H9 (cell line): Measurements from ENCODE around the gene DNAH11. TPM values are rescaled to one million over a fixed set of nuclear protein-coding genes. Genes with fewer than 3 reads are reported as not detected.

ENCODE experiments used
- DNase-seq: peaks from one replicate; pipeline ENCODE4 v3.0.0-alpha.2; 2017
- H2AFZ ChIP-seq: one replicate; pipeline ENCODE4 v1.6.1; 2013; ENCODE audit warnings: mild to moderate bottlenecking, low read length, control low read depth, moderate library complexity
- H2AK5ac ChIP-seq: 2 replicates; pipeline ENCODE4 v1.6.1; 2013; ENCODE audit warnings: low read length, control low read depth, mixed read lengths; ENCODE audit not compliant: insufficient read length
- H2BK120ac ChIP-seq: one replicate; pipeline ENCODE4 v1.6.1; 2013; ENCODE audit warnings: low read depth, mild to moderate bottlenecking, low read length, control low read depth, inconsistent platforms; ENCODE audit not compliant: poor library complexity, severe bottlenecking
- H2BK12ac ChIP-seq: 2 replicates; pipeline ENCODE4 v1.6.1; 2013; ENCODE audit warnings: low read length, control low read depth, mixed read lengths, low read depth; ENCODE audit not compliant: insufficient read length
- H2BK15ac ChIP-seq: 2 replicates; pipeline ENCODE4 v1.6.1; 2013; ENCODE audit warnings: low read depth, low read length, control low read depth
- H2BK20ac ChIP-seq: one replicate; pipeline ENCODE4 v1.6.1; 2013; ENCODE audit warnings: low read depth, mild to moderate bottlenecking, low read length, control low read depth, inconsistent platforms; ENCODE audit not compliant: poor library complexity, severe bottlenecking
- H2BK5ac ChIP-seq: 2 replicates; pipeline ENCODE4 v1.6.1; 2013; ENCODE audit warnings: low read length, control low read depth, mixed read lengths; ENCODE audit not compliant: insufficient read length
- H3K14ac ChIP-seq: 2 replicates; pipeline ENCODE4 v1.6.1; 2013; ENCODE audit warnings: low read length, control low read depth; ENCODE audit not compliant: insufficient read depth
- H3K18ac ChIP-seq: 2 replicates; pipeline ENCODE4 v1.6.1; 2013; ENCODE audit warnings: low read depth, mild to moderate bottlenecking, mixed read lengths, low read length, control low read depth; ENCODE audit not compliant: insufficient read length
- H3K23ac ChIP-seq: 2 replicates; pipeline ENCODE4 v1.6.1; 2013; ENCODE audit warnings: low read length, control low read depth, mixed read lengths, low read depth; ENCODE audit not compliant: insufficient read length
- H3K23me2 ChIP-seq: 2 replicates; pipeline ENCODE4 v1.6.1; 2013; ENCODE audit warnings: low read depth, mild to moderate bottlenecking, mixed read lengths, low read length, control low read depth; ENCODE audit not compliant: insufficient read length, poor library complexity, severe bottlenecking
- H3K27ac ChIP-seq: 2 replicates; pipeline ENCODE4 v1.5.1; 2013; ENCODE audit warnings: low read length, control low read depth, mixed read lengths, low read depth; ENCODE audit not compliant: insufficient read length
- H3K27me3 ChIP-seq: 2 replicates; pipeline ENCODE4 v1.6.1; 2013; ENCODE audit warnings: low read length, control low read depth, inconsistent platforms; ENCODE audit not compliant: insufficient read depth
- H3K4ac ChIP-seq: 2 replicates; pipeline ENCODE4 v1.6.1; 2013; ENCODE audit warnings: low read depth, mild to moderate bottlenecking, control low read depth, inconsistent platforms, low read length, moderate library complexity
- H3K4me1 ChIP-seq: 2 replicates; pipeline ENCODE4 v1.6.1; 2013; ENCODE audit warnings: low read length, control low read depth, inconsistent platforms; ENCODE audit not compliant: insufficient read depth
- H3K4me2 ChIP-seq: 2 replicates; pipeline ENCODE4 v1.6.1; 2013; ENCODE audit warnings: low read length, control low read depth, mixed read lengths; ENCODE audit not compliant: insufficient read length, insufficient read depth
- H3K56ac ChIP-seq: 2 replicates; pipeline ENCODE4 v1.6.1; 2013; ENCODE audit warnings: low read depth, mild to moderate bottlenecking, mixed read lengths, low read length, control low read depth; ENCODE audit not compliant: insufficient read length
- H3K79me1 ChIP-seq: 2 replicates; pipeline ENCODE4 v1.6.1; 2013; ENCODE audit warnings: low read depth, mild to moderate bottlenecking, moderate library complexity, low read length, control low read depth, inconsistent platforms; ENCODE audit not compliant: insufficient read depth, poor library complexity, severe bottlenecking
- H3K79me2 ChIP-seq: 2 replicates; pipeline ENCODE4 v1.6.1; 2013; ENCODE audit warnings: low read length, control low read depth, inconsistent platforms; ENCODE audit not compliant: insufficient read depth
- H3K9ac ChIP-seq: 2 replicates; pipeline ENCODE4 v1.6.1; 2013; ENCODE audit warnings: low read length, control low read depth, mixed read lengths; ENCODE audit not compliant: insufficient read length; ENCODE audit errors: extremely low read depth
- H3K9me3 ChIP-seq: one replicate; pipeline ENCODE4 v1.6.1; 2013; ENCODE audit warnings: low read depth, low read length, inconsistent platforms; ENCODE audit not compliant: control insufficient read depth
- H3T11ph ChIP-seq: one replicate; pipeline ENCODE4 v1.6.1; 2013; ENCODE audit warnings: mild to moderate bottlenecking, low read length, control low read depth, inconsistent platforms
- H4K20me1 ChIP-seq: one replicate; pipeline ENCODE4 v1.6.1; 2013; ENCODE audit not compliant: control insufficient read depth, insufficient read length, insufficient read depth
- H4K5ac ChIP-seq: 2 replicates; pipeline ENCODE4 v1.6.1; 2013; ENCODE audit warnings: low read depth, mild to moderate bottlenecking, mixed read lengths, low read length, control low read depth; ENCODE audit not compliant: insufficient read length
- H4K8ac ChIP-seq: replicated peaks from 2 replicates; pipeline ENCODE4 v1.6.1; 2013; ENCODE audit warnings: low read length, control low read depth, mixed read lengths, low read depth; ENCODE audit not compliant: insufficient read length
- H4K91ac ChIP-seq: 2 replicates; pipeline ENCODE4 v1.6.1; 2013; ENCODE audit warnings: low read depth, mild to moderate bottlenecking, moderate library complexity, mixed read lengths, low read length, control low read depth; ENCODE audit not compliant: insufficient read length
- H3K27ac Mint-ChIP-seq, 3 experiments: 2 replicates in 2 of 3; 3 replicates in 1 of 3; pipeline ENCODE4 v1.8.0; 2020 to 2021; ENCODE audit warnings: mixed read lengths in 3 of 3, mild to moderate bottlenecking in 1 of 3, moderate library complexity in 1 of 3
- H3K27me3 Mint-ChIP-seq: 2 replicates; pipeline ENCODE4 v1.8.0; 2021; ENCODE audit warnings: low read depth, mild to moderate bottlenecking, moderate library complexity, mixed read lengths
- H3K36me3 Mint-ChIP-seq, 3 experiments: 2 replicates in 2 of 3; 3 replicates in 1 of 3; pipeline ENCODE4 v1.8.0; 2020 to 2021; ENCODE audit warnings: low read depth in 3 of 3, mixed read lengths in 3 of 3; ENCODE audit not compliant: insufficient read depth in 1 of 3
- H3K4me1 Mint-ChIP-seq, 2 experiments: 2 replicates each; pipeline ENCODE4 v1.8.0; 2020; ENCODE audit warnings: mixed read lengths in 2 of 2
- H3K4me3 Mint-ChIP-seq, 2 experiments: 2 replicates in 1 of 2; 3 replicates in 1 of 2; pipeline ENCODE4 v1.8.0; 2020 to 2021; ENCODE audit warnings: mild to moderate bottlenecking in 2 of 2, mixed read lengths in 2 of 2, moderate library complexity in 1 of 2
- H3K9me3 Mint-ChIP-seq, 2 experiments: 2 replicates in 1 of 2; 3 replicates in 1 of 2; pipeline ENCODE4 v1.8.0; 2020; ENCODE audit warnings: mild to moderate bottlenecking in 2 of 2, mixed read lengths in 2 of 2, moderate library complexity in 1 of 2
- CTCF ChIP-seq: fragments of 200-600 bp; sonication (generic); conservative IDR thresholded peaks from 3 replicates; pipeline ENCODE4 v1.8.0; 2021; ENCODE audit warnings: antibody characterized with exemption, mild to moderate bottlenecking
- total RNA-seq: library from RNA; stranded (reverse); gene quantifications from 2 replicates; pipeline ENCODE4 v1.2.1, GENCODE V29; 2021

DNAH11 gene
- total RNA-seq, 1 experiment from 2014 or later = 2.5 TPM

- Mint-ChIP-seq H3K4me1 (peaks cover 4 to 5% of the 10 kb centered on the region in 2 experiments; a peak in 2 of 4 replicates), H3K27me3 (peaks cover 3% of the 10 kb centered on the region; the same call in 1 of the 2 replicates), H3K4me3 (no peak overlapping the region), H3K27ac (no peak overlapping the region), H3K9me3 (peaks cover 3% of the 10 kb centered on the region in 2 experiments; a peak in 2 of 5 replicates), H3K36me3 (peaks cover 2 to 7% (median 5%) of the 10 kb centered on the region in 3 experiments; a peak in 3 of 7 replicates)
- Histone ChIP-seq H3K4ac (no peak overlapping the region), H2BK120ac (no peak overlapping the region), H3K27ac (no peak overlapping the region), H3K9ac (no peak overlapping the region), H4K20me1 (no peaks in the 10 kb centered on the region), H3K27me3 (no peaks in the 10 kb centered on the region), H2BK15ac (no peak overlapping the region), H2BK20ac (no peak overlapping the region), H3K56ac (no peak overlapping the region), H2AFZ (no peak overlapping the region), H3K23me2 (no peaks in the 10 kb centered on the region), H4K8ac (no peak overlapping the region), H3K9me3 (no peaks in the 10 kb centered on the region), H2BK12ac (no peak overlapping the region), H3T11ph (no peak overlapping the region), H4K91ac (no peak overlapping the region), H3K18ac (no peak overlapping the region), H3K79me1 (no peaks in the 10 kb centered on the region), H4K5ac (no peak overlapping the region), H3K4me1 (no peaks in the 10 kb centered on the region), H3K14ac (no peak overlapping the region), H3K23ac (no peak overlapping the region), H2BK5ac (no peak overlapping the region), H2AK5ac (no peak overlapping the region), H3K79me2 (no peaks in the 10 kb centered on the region), H3K4me2 (no peak overlapping the region)
- DNase-seq = no peak
- no peak for TF ChIP-seq CTCF
Measured at GRCh38 chr7:21603462-21603861, 60.6 kb downstream of the DNAH11 start.
